ENCODE measurements around the gene KCNK7. TPM values are rescaled to one million over a fixed set of nuclear protein-coding genes. Genes with fewer than 3 reads are reported as not detected.
"Not testable (repeated sequence)": the region's sequence is repeated elsewhere in the genome, so short reads cannot be mapped to it uniquely, and the experiment has no call there.

The KCNK7 gene
- total RNA-seq: 1 to 10 TPM in 1 of 2 experiments, under 1 TPM in 1; 1.00 to 3.3 TPM

- Mint-ChIP-seq H3K36me3 (ENCODE audit: low read depth) (peaks cover 9% of the 10 kb centered on the region), H3K9me3 (no peaks in the 10 kb centered on the region), H3K4me3 (no peak within 1 kb of the TSS), H3K27me3 (no peaks in the 10 kb centered on the region), H3K4me1 (peaks cover 26% of the 10 kb centered on the region), H3K27ac (peak within 1 kb of the TSS; percentile 80)
- ChIA-PET CTCF (interaction anchor here (0.9 to 4.0 kb wide), 5 partner anchors 8 to 449 kb away, joined by 3 to 20 read pairs (median 3); no protein-coding TSS in a partner anchor), POLR2A (no interaction called here)
- DNase-seq: no peak
Observed at GRCh38 chr11:65595543-65596281, at the start of gene KCNK7. Gene KCNK7, minus strand, starts transcription at chr11:65595800. Its CDS starts 28 bp downstream, at chr11:65595772.

- peaks cover 36% of the 10 kb centered on the region for H3K4me1 Mint-ChIP-seq
- no peak overlapping the region for H3K27ac Mint-ChIP-seq
- no peak overlapping the region for H3K4me3 Mint-ChIP-seq
- peaks cover 46% of the 10 kb centered on the region for H3K36me3 Mint-ChIP-seq (ENCODE audit: low read depth)
- H3K9me3 Mint-ChIP-seq: no peaks in the 10 kb centered on the region
- ChIA-PET POLR2A (no interaction called here), CTCF (interaction anchor here (1.1 to 1.7 kb wide), 2 partner anchors 9 to 31 kb away, joined by 3 to 4 read pairs; partner anchors contain the start of gene MAP3K11)
- DNase-seq: no peak
- H3K27me3 Mint-ChIP-seq: no peaks in the 10 kb centered on the region
Observed at GRCh38 chr11:65644837-65645236, 49.2 kb upstream of the KCNK7 start.

GRCh38 chr11:65643971-65644370 lies 48.4 kb upstream of the KCNK7 start:
- Mint-ChIP-seq H3K36me3 (ENCODE audit: low read depth) (peaks cover 49% of the 10 kb centered on the region), H3K27me3 (no peaks in the 10 kb centered on the region), H3K4me1 (peaks cover 40% of the 10 kb centered on the region), H3K9me3 (no peaks in the 10 kb centered on the region), H3K4me3 (peak overlapping the region; percentile 16), H3K27ac (no peak overlapping the region)
- CTCF ChIA-PET: interaction anchor here (2.1 kb wide), 1 partner anchor 8 kb away, joined by 8 read pairs; no protein-coding TSS in a partner anchor
- peak; percentile 34 for DNase-seq
- POLR2A ChIA-PET: no interaction called here

GRCh38 chr11:65642014-65642671 lies 46.5 kb upstream of the KCNK7 start:
- CTCF ChIA-PET: interaction anchor here (0.9 to 5.3 kb wide), 5 partner anchors 9 to 292 kb away, joined by 3 to 24 read pairs (median 5); partner anchors contain the start of gene PCNX3
- H3K4me1 Mint-ChIP-seq: peaks cover 46% of the 10 kb centered on the region
- H3K4me3 Mint-ChIP-seq: peak overlapping the region; percentile 83
- no peak for DNase-seq
- peaks cover 41% of the 10 kb centered on the region for H3K36me3 Mint-ChIP-seq (ENCODE audit: low read depth)
- H3K27me3 Mint-ChIP-seq: no peaks in the 10 kb centered on the region
- POLR2A ChIA-PET: interaction anchor here (1.0 kb wide), 1 partner anchor 10 kb away, joined by 3 read pairs; no protein-coding TSS in a partner anchor
- H3K9me3 Mint-ChIP-seq: no peaks in the 10 kb centered on the region
- H3K27ac Mint-ChIP-seq: peak overlapping the region; percentile 84

- H3K4me1 Mint-ChIP-seq: peaks cover 51% of the 10 kb centered on the region
- H3K36me3 Mint-ChIP-seq (ENCODE audit: low read depth): peaks cover 46% of the 10 kb centered on the region
- H3K4me3 Mint-ChIP-seq: peak overlapping the region; percentile 83
- CTCF ChIA-PET: interaction anchor here (1.4 to 5.3 kb wide), 6 partner anchors 8 to 219 kb away, joined by 4 to 24 read pairs (median 6); partner anchors contain the start of genes MUS81 and PCNX3
- no peak for DNase-seq
- H3K9me3 Mint-ChIP-seq: no peaks in the 10 kb centered on the region
- no peaks in the 10 kb centered on the region for H3K27me3 Mint-ChIP-seq
- H3K27ac Mint-ChIP-seq: peak overlapping the region; percentile 84
- POLR2A ChIA-PET: interaction anchor here (1.3 kb wide), 1 partner anchor 10 kb away, joined by 3 read pairs; no protein-coding TSS in a partner anchor
Observed at GRCh38 chr11:65641297-65642013, 45.9 kb upstream of the KCNK7 start.

GRCh38 chr11:65640483-65641296 lies 45.1 kb upstream of the KCNK7 start:
- Mint-ChIP-seq H3K36me3 (ENCODE audit: low read depth) (peaks cover 44% of the 10 kb centered on the region), H3K4me3 (peak overlapping the region; percentile 83), H3K4me1 (peaks cover 51% of the 10 kb centered on the region), H3K27ac (peak overlapping the region; percentile 90), H3K27me3 (no peaks in the 10 kb centered on the region), H3K9me3 (no peaks in the 10 kb centered on the region)
- ChIA-PET CTCF (interaction anchor here (1.0 to 5.3 kb wide), 5 partner anchors 11 to 219 kb away, joined by 3 to 24 read pairs (median 6); partner anchors contain the start of genes MUS81 and PCNX3), POLR2A (interaction anchor here (1.3 kb wide), 1 partner anchor 10 kb away, joined by 3 read pairs; no protein-coding TSS in a partner anchor)
- peak; percentile 55 for DNase-seq

GRCh38 chr11:65639623-65640482 lies 44.3 kb upstream of the KCNK7 start:
- ChIA-PET CTCF (interaction anchor here (1.0 to 5.3 kb wide), 8 partner anchors 9 to 220 kb away, joined by 3 to 24 read pairs (median 6); partner anchors contain the start of genes KAT5, MUS81 and PCNX3), POLR2A (interaction anchor here (0.9 to 1.3 kb wide), 2 partner anchors 11 to 250 kb away, joined by 3 read pairs; partner anchors contain the start of gene CCDC85B)
- no peaks in the 10 kb centered on the region for H3K9me3 Mint-ChIP-seq
- no peaks in the 10 kb centered on the region for H3K27me3 Mint-ChIP-seq
- peak overlapping the region; percentile 83 for H3K4me3 Mint-ChIP-seq
- H3K36me3 Mint-ChIP-seq (ENCODE audit: low read depth): peaks cover 44% of the 10 kb centered on the region
- H3K27ac Mint-ChIP-seq: peak overlapping the region; percentile 90
- H3K4me1 Mint-ChIP-seq: peaks cover 52% of the 10 kb centered on the region
- DNase-seq: peak; percentile 83

- H3K27me3 Mint-ChIP-seq, DNase-seq, H3K9me3 Mint-ChIP-seq: not testable (repeated sequence)
- ChIA-PET POLR2A (interaction anchor here (0.9 to 1.4 kb wide), 2 partner anchors 14 to 251 kb away, joined by 3 to 6 read pairs; partner anchors contain the start of gene CCDC85B), CTCF (interaction anchor here (0.6 to 5.3 kb wide), 13 partner anchors 9 to 1734 kb away, joined by 3 to 24 read pairs (median 5); partner anchors contain the start of genes CLCF1, KAT5, PCNX3 and RELA)
- Mint-ChIP-seq H3K4me1 (peaks cover 56% of the 10 kb centered on the region), H3K27ac (peak overlapping the region; percentile 90), H3K36me3 (ENCODE audit: low read depth) (peaks cover 45% of the 10 kb centered on the region), H3K4me3 (peak overlapping the region; percentile 83)
Observed at GRCh38 chr11:65639228-65639597, 43.6 kb upstream of the KCNK7 start.

GRCh38 chr11:65637794-65638419 lies 42.3 kb upstream of the KCNK7 start, which contains the start of gene SIPA1:
Gene SIPA1, plus strand, starts transcription at chr11:65638101. Its CDS starts 2,821 bp downstream, at chr11:65640922.
- H3K4me3 Mint-ChIP-seq: peak within 1 kb of the TSS; percentile 83
- peaks cover 37% of the 10 kb centered on the region for H3K36me3 Mint-ChIP-seq (ENCODE audit: low read depth)
- ChIA-PET CTCF (interaction anchor here (0.8 to 5.3 kb wide), 19 partner anchors 11 to 265 kb away, joined by 3 to 24 read pairs (median 4); partner anchors contain the start of genes KAT5, PCNX3 and RELA), POLR2A (interaction anchor here (1.4 to 1.6 kb wide), 2 partner anchors 15 to 25 kb away, joined by 5 to 6 read pairs; partner anchors contain the start of gene RELA)
- no peaks in the 10 kb centered on the region for H3K9me3 Mint-ChIP-seq
- no peaks in the 10 kb centered on the region for H3K27me3 Mint-ChIP-seq
- H3K27ac Mint-ChIP-seq: peak within 1 kb of the TSS; percentile 90
- DNase-seq: peak; percentile 70
- H3K4me1 Mint-ChIP-seq: peaks cover 54% of the 10 kb centered on the region

- ChIA-PET POLR2A (interaction anchor here (1.6 kb wide), 1 partner anchor 26 kb away, joined by 5 read pairs; the partner anchor contains the start of gene RELA), CTCF (interaction anchor here (0.7 to 5.3 kb wide), 10 partner anchors 8 to 266 kb away, joined by 3 to 24 read pairs (median 4); partner anchors contain the start of gene PCNX3)
- peaks cover 37% of the 10 kb centered on the region for H3K36me3 Mint-ChIP-seq (ENCODE audit: low read depth)
- H3K9me3 Mint-ChIP-seq: no peaks in the 10 kb centered on the region
- peak overlapping the region; percentile 83 for H3K4me3 Mint-ChIP-seq
- H3K27me3 Mint-ChIP-seq: no peaks in the 10 kb centered on the region
- peak overlapping the region; percentile 72 for H3K27ac Mint-ChIP-seq
- DNase-seq: no peak
- peaks cover 50% of the 10 kb centered on the region for H3K4me1 Mint-ChIP-seq
Observed at GRCh38 chr11:65637032-65637557, 41.5 kb upstream of the KCNK7 start.
